ENCODE measurements around the gene COBL. TPM values are rescaled to one million over a fixed set of nuclear protein-coding genes. Genes with fewer than 3 reads are reported as not detected.

The COBL gene
- total RNA-seq, 4 donors from 2014 or later, result 62.4 to 114 (median 72.2) TPM

GRCh38 chr7:51139796-51140195 is 176.8 kb downstream of the COBL start:
- Histone ChIP-seq H3K9me3 (no peaks in the 10 kb centered on the region), H3K36me3 (no peaks in the 10 kb centered on the region), H3K27ac (no peak overlapping the region), H3K27me3 (no peaks in the 10 kb centered on the region), H3K4me1 (peaks cover 0 to 4% (median 0%) of the 10 kb centered on the region in 4 donors), H3K4me3 (no peak overlapping the region)
- TF ChIP-seq EP300 (IDR thresholded peaks at IDR 0.05; ENCODE audit: low read depth) (no peak), CTCF (IDR thresholded peaks at IDR 0.05) (no peak), POLR2A (IDR thresholded peaks at IDR 0.05) (no peak), POLR2AphosphoS5 (IDR thresholded peaks at IDR 0.05) (no peak)
- DNase-seq, result no peak
- in situ Hi-C loops (cut with MboI; ENCODE audit: low pct_ligation_motif_present in 1 of 4, low pct_unique_long_range_greater_than_20kb in 1 of 4, low sequenced_read_pairs in 3 of 4), result loop anchor here in 1 of 4 donors (25.0 kb wide), 1 partner anchor 677 kb away; the partner anchor contains the start of gene FIGNL1
- intact Hi-C loops (cut with DNase I; ENCODE audit: low total_unique reads), result loop anchor here (5.0 kb wide), 1 partner anchor 672 kb away; no protein-coding TSS in a partner anchor
- WGBS, 2 donors (ENCODE audit: low coverage in 1 of 2), result 67 to 88% methylated on average over 1 of the region's 1 CpG

GRCh38 chr7:51138123-51139085 is 178.2 kb downstream of the COBL start:
- no peaks in the 10 kb centered on the region for H3K4me1 ChIP-seq
- no peaks in the 10 kb centered on the region for H3K9me3 ChIP-seq
- H3K4me3 ChIP-seq, result no peak overlapping the region
- intact Hi-C loops (cut with DNase I; ENCODE audit: low total_unique reads), result no loop called here
- in situ Hi-C loops (cut with MboI; ENCODE audit: low pct_ligation_motif_present in 1 of 4, low pct_unique_long_range_greater_than_20kb in 1 of 4, low sequenced_read_pairs in 3 of 4), result loop anchor here in 1 of 4 donors (25.0 kb wide), 1 partner anchor 676 kb away; the partner anchor contains the start of gene FIGNL1
- whole genome bisulfite sequencing, 2 donors (ENCODE audit: low coverage in 1 of 2), result 84 to 88% methylated on average over 4 to 10 of the region's 10 CpGs
- no peaks in the 10 kb centered on the region for H3K36me3 ChIP-seq
- TF ChIP-seq POLR2A (IDR thresholded peaks at IDR 0.05) (no peak), POLR2AphosphoS5 (IDR thresholded peaks at IDR 0.05) (no peak)
- DNase-seq, result no peak
- H3K27me3 ChIP-seq, result no peaks in the 10 kb centered on the region
- H3K27ac ChIP-seq, result no peak overlapping the region

GRCh38 chr7:51135576-51135975 is 181.0 kb downstream of the COBL start:
- no peak for DNase-seq
- in situ Hi-C loops (cut with MboI; ENCODE audit: low pct_ligation_motif_present in 1 of 4, low pct_unique_long_range_greater_than_20kb in 1 of 4, low sequenced_read_pairs in 3 of 4) (loop anchor here in 1 of 4 donors (25.0 kb wide), 1 partner anchor 673 kb away; the partner anchor contains the start of gene FIGNL1), intact Hi-C loops (cut with DNase I; ENCODE audit: low total_unique reads) (no loop called here)
- H3K27me3 ChIP-seq, result no peaks in the 10 kb centered on the region
- 60 to 84% methylated on average over 1 to 2 of the region's 2 CpGs for WGBS, 2 donors (ENCODE audit: low coverage in 1 of 2)
- TF ChIP-seq CTCF (IDR thresholded peaks at IDR 0.05) (no peak), EP300 (IDR thresholded peaks at IDR 0.05; ENCODE audit: low read depth) (no peak), POLR2A (IDR thresholded peaks at IDR 0.05) (no peak), POLR2AphosphoS5 (IDR thresholded peaks at IDR 0.05) (no peak)
- H3K4me3 ChIP-seq, result no peak overlapping the region
- H3K27ac ChIP-seq, result no peak overlapping the region
- no peaks in the 10 kb centered on the region for H3K9me3 ChIP-seq
- no peaks in the 10 kb centered on the region for H3K36me3 ChIP-seq
- no peaks in the 10 kb centered on the region for H3K4me1 ChIP-seq

- Histone ChIP-seq H3K9me3 (no peaks in the 10 kb centered on the region), H3K27me3 (no peaks in the 10 kb centered on the region), H3K36me3 (no peaks in the 10 kb centered on the region), H3K4me3 (no peak overlapping the region), H3K27ac (no peak overlapping the region), H3K4me1 (no peaks in the 10 kb centered on the region)
- no peak for TF ChIP-seq POLR2AphosphoS5 (IDR thresholded peaks at IDR 0.05)
- DNase-seq, result no peak
- 81 to 82% methylated on average over 4 of the region's 4 CpGs for WGBS, 2 donors (ENCODE audit: low coverage in 1 of 2)
- in situ Hi-C loops (cut with MboI; ENCODE audit: low pct_ligation_motif_present in 1 of 4, low pct_unique_long_range_greater_than_20kb in 1 of 4, low sequenced_read_pairs in 3 of 4) (loop anchor here in 1 of 4 donors (25.0 kb wide), 1 partner anchor 672 kb away; the partner anchor contains the start of gene FIGNL1), intact Hi-C loops (cut with DNase I; ENCODE audit: low total_unique reads) (no loop called here)
Measured at GRCh38 chr7:51134013-51134441, 182.6 kb downstream of the COBL start.

GRCh38 chr7:51132661-51133060 is 183.9 kb downstream of the COBL start:
- intact Hi-C loops (cut with DNase I; ENCODE audit: low total_unique reads), result no loop called here

More at GRCh38 chr7:51132661-51133060, 183.9 kb downstream of the COBL start:
- in situ Hi-C loops (cut with MboI; ENCODE audit: low pct_ligation_motif_present in 1 of 4, low pct_unique_long_range_greater_than_20kb in 1 of 4, low sequenced_read_pairs in 3 of 4), result loop anchor here in 1 of 4 donors (25.0 kb wide), 1 partner anchor 670 kb away; the partner anchor contains the start of gene FIGNL1
- H3K4me1 ChIP-seq, result no peaks in the 10 kb centered on the region
- no peaks in the 10 kb centered on the region for H3K9me3 ChIP-seq
- H3K4me3 ChIP-seq, result no peak overlapping the region
- 91% methylated on average over 3 of the region's 3 CpGs; no CpG with 5 or more reads in 1 of the 2 donors for WGBS, 2 donors (ENCODE audit: low coverage in 1 of 2)
- DNase-seq, result no peak
- H3K36me3 ChIP-seq, result no peaks in the 10 kb centered on the region
- TF ChIP-seq POLR2AphosphoS5 (IDR thresholded peaks at IDR 0.05) (no peak), CTCF (IDR thresholded peaks at IDR 0.05) (no peak), POLR2A (IDR thresholded peaks at IDR 0.05) (no peak), EP300 (IDR thresholded peaks at IDR 0.05; ENCODE audit: low read depth) (no peak)
- no peaks in the 10 kb centered on the region for H3K27me3 ChIP-seq
- no peak overlapping the region for H3K27ac ChIP-seq

Data from transverse colon (tissue), 4 donors.